SK-N-SH (cell line): Measurements from ENCODE around the gene AFMID.

Experiments
- CHD2 ChIP-seq: fragments of 150-350 bp; IDR thresholded peaks from 2 replicates; pipeline ENCODE4 v1.6.1; 2018; ENCODE audit warnings: low read length; ENCODE audit not compliant: partially characterized antibody
- TF ChIP-seq, protein P1 (sequence below): fragments of 200-600 bp; sonication (generic); IDR thresholded peaks from 2 replicates; pipeline ENCODE4 v1.6.1; 2017; ENCODE audit warnings: antibody characterized with exemption, mild to moderate bottlenecking, moderate library complexity
- TF ChIP-seq, protein P2 (sequence below): IDR thresholded peaks from 2 replicates; pipeline ENCODE4 v1.4.0; 2012; ENCODE audit warnings: low read depth

DNA sequence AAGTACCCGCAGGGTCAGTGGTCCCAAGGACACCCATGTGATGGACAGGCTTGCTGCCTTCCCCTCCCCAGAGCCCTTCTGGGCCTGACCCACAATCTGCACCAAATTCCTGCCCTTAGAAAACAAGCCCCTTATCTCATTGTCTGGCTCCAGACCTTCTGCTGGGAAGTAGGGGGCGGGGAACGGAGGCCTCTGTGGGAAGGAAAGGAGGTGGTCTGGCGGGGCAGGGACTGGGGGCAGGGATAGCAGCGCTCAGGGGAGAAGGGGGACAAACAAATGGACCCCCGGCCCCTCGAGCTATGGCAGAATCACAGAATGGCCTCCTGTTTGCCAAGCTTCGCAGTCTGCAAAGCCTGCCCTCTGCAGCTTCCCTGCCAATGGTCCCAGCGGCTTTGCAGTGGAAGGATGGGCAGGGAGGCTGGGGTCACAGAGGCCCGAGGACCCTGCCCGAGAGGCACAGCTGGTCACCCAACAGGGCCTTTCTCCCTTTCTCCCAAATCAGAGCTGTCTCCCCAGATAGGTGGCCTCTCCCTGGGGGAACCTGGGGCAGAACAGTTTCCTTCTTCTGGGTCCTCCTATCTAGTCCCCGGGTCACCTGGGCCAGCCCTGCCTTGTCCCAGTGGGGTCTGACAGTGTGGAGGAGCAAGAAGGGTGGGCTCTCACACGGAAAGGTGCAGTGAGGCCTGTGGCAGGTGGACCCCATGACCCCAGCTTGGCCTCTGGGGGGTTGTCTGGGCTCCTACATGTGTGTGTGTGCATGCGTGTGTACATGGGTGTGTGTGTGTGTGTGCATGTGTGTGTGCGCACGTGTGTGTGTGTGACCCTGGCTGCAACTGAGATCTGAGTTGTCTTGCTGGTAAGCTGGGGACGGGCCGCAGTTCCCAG, 69.8 kb downstream of the AFMID start:
- TF ChIP-seq, protein P1, sequence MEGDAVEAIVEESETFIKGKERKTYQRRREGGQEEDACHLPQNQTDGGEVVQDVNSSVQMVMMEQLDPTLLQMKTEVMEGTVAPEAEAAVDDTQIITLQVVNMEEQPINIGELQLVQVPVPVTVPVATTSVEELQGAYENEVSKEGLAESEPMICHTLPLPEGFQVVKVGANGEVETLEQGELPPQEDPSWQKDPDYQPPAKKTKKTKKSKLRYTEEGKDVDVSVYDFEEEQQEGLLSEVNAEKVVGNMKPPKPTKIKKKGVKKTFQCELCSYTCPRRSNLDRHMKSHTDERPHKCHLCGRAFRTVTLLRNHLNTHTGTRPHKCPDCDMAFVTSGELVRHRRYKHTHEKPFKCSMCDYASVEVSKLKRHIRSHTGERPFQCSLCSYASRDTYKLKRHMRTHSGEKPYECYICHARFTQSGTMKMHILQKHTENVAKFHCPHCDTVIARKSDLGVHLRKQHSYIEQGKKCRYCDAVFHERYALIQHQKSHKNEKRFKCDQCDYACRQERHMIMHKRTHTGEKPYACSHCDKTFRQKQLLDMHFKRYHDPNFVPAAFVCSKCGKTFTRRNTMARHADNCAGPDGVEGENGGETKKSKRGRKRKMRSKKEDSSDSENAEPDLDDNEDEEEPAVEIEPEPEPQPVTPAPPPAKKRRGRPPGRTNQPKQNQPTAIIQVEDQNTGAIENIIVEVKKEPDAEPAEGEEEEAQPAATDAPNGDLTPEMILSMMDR: no peak
- TF ChIP-seq, protein P2, sequence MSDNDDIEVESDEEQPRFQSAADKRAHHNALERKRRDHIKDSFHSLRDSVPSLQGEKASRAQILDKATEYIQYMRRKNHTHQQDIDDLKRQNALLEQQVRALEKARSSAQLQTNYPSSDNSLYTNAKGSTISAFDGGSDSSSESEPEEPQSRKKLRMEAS: no peak
- TF ChIP-seq CHD2: peak; percentile 96
